Skeletal muscle tissue (tissue), 4 donors: Measurements from ENCODE around the gene FILIP1. TPM values are rescaled to one million over a fixed set of nuclear protein-coding genes. Genes with fewer than 3 reads are reported as not detected.

Source experiments
- H3K27ac ChIP-seq: one replicate; pipeline ENCODE4 v1.7.0; 2013; ENCODE audit warnings: mild to moderate bottlenecking, low read depth, low read length, inconsistent platforms
- H3K27me3 ChIP-seq, 3 donors: one replicate each; pipeline ENCODE4 v1.7.0; 2013; ENCODE audit warnings: low read length in 3 of 3; ENCODE audit not compliant: control insufficient read depth in 3 of 3, insufficient read depth in 3 of 3
- H3K36me3 ChIP-seq, 3 donors: one replicate each; pipeline ENCODE4 v1.7.0; 2013; ENCODE audit warnings: low read length in 3 of 3; ENCODE audit not compliant: control insufficient read depth in 3 of 3, insufficient read depth in 3 of 3
- H3K4me1 ChIP-seq, 3 donors: one replicate each; pipeline ENCODE4 v1.7.0; 2013; ENCODE audit warnings: low read length in 3 of 3, mild to moderate bottlenecking in 3 of 3; ENCODE audit not compliant: control insufficient read depth in 3 of 3, insufficient read depth in 3 of 3
- H3K4me3 ChIP-seq, 3 donors: one replicate each; pipeline ENCODE4 v1.7.0; 2013; ENCODE audit warnings: low read length in 3 of 3
- H3K9ac ChIP-seq, 3 donors: one replicate each; pipeline ENCODE4 v1.7.0; 2013; ENCODE audit warnings: low read length in 3 of 3, mild to moderate bottlenecking in 3 of 3, moderate library complexity in 2 of 3, low read depth in 1 of 3
- H3K9me3 ChIP-seq, 3 donors: one replicate each; pipeline ENCODE4 v1.7.0; 2013; ENCODE audit warnings: low read length in 3 of 3; ENCODE audit not compliant: control insufficient read depth in 3 of 3
- total RNA-seq: library from RNA; depleted of rRNA; stranded (reverse); fragments of >200 nt; gene quantifications from one replicate; pipeline ENCODE4 v1.2.3, GENCODE V29; 2014
- donor health status: Osteomylitis.

Gene FILIP1
- total RNA-seq, 1 donor from 2014 or later, result 19.3 TPM

DNA sequence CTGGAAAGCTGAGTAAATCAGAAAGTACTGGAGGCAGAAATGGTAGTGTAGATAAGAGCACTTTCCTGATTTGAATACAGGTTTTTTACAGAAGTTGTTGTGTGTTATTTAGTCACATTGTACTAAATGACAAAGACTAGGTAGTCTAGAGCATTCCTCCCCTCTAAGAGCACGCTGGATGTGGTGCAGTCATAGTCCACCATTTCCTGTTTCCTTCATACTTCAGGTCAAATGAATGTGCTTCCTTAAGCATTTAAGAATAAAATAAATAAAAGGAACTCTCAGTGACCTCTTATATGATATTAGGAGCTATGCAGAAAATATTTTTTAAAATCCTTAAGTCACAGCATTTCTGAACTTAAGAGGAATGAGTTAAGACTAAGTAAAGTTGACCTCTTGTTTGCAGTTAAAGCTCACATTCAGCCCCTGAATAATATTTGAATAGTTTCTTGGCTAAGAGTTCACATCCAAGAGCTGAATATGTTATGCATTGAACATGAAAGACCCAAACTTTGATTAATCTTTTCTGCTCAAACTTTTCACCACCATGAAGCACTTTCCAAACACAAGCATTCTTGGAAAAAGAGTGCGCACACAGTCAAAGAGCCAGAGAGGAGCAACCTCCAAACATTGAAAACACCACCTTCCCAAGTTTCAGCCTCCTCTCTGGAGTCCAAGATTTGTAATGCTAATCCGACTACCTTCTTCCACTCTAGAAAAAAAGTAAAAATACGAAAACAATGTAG lies 155.6 kb downstream of the FILIP1 start:
- H3K27me3 ChIP-seq, result no peaks in the 10 kb centered on the region
- H3K36me3 ChIP-seq, result peaks cover 0 to 15% (median 8%) of the 10 kb centered on the region in 3 donors
- no peak overlapping the region for H3K9ac ChIP-seq
- H3K9me3 ChIP-seq, result no peaks in the 10 kb centered on the region
- H3K4me1 ChIP-seq, result peaks cover 5 to 10% (median 7%) of the 10 kb centered on the region in 3 donors
- H3K4me3 ChIP-seq, result no peak overlapping the region
- H3K27ac ChIP-seq, result no peak overlapping the region

DNA sequence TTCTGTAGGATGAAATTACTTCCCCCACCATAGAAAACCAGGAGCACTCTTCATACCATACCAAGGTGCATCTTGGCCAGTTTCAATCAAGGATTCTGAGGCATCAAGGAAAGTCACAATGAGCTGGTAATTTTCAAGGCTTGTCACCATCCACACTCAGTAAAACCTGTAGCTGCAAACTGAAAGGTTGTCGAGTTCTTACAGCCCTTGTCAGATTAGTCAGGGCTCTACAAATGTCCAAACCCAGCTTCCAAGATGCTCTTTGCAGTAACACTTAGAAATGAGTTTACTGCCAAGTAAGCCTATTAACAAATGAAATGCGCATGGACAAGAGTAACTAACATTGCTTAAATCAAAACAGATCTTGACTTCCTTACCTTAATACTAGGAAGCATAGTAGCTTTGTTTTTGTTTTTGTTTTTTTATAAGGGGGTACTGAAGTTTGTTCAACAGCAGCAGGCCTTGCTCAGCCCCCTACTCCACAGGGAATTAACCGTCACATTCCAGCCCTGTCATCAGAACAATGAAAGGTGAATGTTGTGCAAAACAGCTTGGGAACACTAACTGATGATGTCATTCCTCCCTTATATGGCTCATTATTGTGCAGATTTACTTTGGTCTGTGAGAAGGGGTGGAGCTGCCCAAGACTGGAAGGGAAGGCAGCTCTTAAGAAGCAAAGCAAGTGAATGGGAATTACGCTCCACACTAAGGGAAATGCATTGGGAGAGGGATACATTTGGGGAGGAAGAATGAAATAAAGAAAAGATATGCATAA lies 159.1 kb downstream of the FILIP1 start:
- no peaks in the 10 kb centered on the region for H3K9me3 ChIP-seq
- no peak overlapping the region for H3K27ac ChIP-seq
- peaks cover 8 to 10% (median 9%) of the 10 kb centered on the region in 3 donors for H3K4me1 ChIP-seq
- H3K9ac ChIP-seq, result no peak overlapping the region
- H3K36me3 ChIP-seq, result peaks cover 0 to 7% (median 7%) of the 10 kb centered on the region in 3 donors
- H3K4me3 ChIP-seq, result no peak overlapping the region
- H3K27me3 ChIP-seq, result no peaks in the 10 kb centered on the region

DNA sequence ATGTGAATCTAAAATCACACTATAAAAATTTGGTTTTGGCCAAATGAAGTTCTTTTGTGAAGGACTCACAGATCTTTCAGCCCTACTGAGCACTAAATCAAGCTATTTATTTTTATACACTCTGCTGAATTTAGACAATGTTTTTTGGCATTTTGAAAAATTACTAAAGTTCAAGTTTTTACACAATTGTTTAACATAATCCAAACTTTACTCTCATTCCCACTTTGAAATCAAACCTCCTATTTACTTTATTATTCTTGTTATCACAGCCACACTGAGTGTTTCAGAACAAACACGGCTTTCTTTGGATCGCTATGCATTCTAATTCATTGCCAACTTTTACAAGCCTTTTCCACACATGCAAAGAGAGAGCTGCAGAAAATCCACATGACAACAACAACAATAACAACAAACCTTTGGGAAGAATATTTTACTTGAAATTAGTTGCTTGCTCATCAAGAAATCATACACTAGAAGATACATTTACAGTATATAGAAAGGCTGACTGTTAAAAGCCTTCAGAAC lies 159.9 kb downstream of the FILIP1 start:
- Histone ChIP-seq H3K4me1 (peaks cover 8 to 10% (median 9%) of the 10 kb centered on the region in 3 donors), H3K9me3 (no peaks in the 10 kb centered on the region), H3K9ac (no peak overlapping the region), H3K27me3 (no peaks in the 10 kb centered on the region), H3K36me3 (peaks cover 0 to 7% (median 7%) of the 10 kb centered on the region in 3 donors), H3K4me3 (no peak overlapping the region), H3K27ac (no peak overlapping the region)

DNA sequence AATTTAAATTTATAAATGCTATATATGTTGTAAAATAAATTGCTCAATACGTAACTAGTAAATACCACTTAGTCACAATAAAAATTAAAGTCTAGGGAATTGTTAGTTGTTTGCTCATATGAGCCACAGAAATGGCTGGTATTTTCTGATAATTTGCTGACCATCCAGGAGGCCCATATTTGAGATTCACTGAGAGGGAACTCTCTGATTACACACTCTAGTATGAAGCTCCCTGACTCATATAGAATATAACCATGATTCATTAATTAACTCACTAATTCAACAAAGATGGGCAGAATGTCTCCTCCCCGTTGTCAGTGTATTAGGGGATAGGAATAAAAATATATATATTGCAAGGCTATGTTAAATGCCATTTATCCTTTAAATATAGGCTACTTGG lies 162.4 kb downstream of the FILIP1 start:
- Histone ChIP-seq H3K9ac (no peak overlapping the region), H3K4me3 (no peak overlapping the region), H3K4me1 (peaks cover 8 to 10% (median 9%) of the 10 kb centered on the region in 3 donors), H3K9me3 (no peaks in the 10 kb centered on the region), H3K27ac (no peak overlapping the region), H3K36me3 (peaks cover 0 to 3% (median 0%) of the 10 kb centered on the region in 3 donors), H3K27me3 (no peaks in the 10 kb centered on the region)

DNA sequence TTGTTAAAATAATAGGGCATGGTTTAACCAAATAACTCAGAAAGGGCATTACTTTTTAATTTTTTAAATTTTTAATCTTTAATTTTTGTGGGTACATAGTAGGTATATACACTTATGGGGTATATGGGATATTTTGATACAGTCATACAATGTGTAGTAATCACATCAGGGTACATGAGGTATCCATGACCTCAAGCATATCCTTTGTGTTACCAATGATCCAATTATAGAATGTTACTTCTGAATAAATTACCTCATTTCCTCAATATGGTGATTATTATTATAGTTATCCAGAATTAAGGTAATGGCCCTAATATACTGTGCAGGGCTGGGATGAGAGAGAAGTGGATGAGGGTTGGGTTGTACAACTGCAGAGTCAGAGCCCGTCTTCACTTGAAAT lies 163.9 kb downstream of the FILIP1 start:
- Histone ChIP-seq H3K9me3 (no peaks in the 10 kb centered on the region), H3K27me3 (no peaks in the 10 kb centered on the region), H3K36me3 (peaks cover 0 to 3% (median 0%) of the 10 kb centered on the region in 3 donors), H3K27ac (no peak overlapping the region), H3K4me1 (peaks cover 3 to 8% (median 4%) of the 10 kb centered on the region in 3 donors), H3K9ac (no peak overlapping the region), H3K4me3 (no peak overlapping the region)

DNA sequence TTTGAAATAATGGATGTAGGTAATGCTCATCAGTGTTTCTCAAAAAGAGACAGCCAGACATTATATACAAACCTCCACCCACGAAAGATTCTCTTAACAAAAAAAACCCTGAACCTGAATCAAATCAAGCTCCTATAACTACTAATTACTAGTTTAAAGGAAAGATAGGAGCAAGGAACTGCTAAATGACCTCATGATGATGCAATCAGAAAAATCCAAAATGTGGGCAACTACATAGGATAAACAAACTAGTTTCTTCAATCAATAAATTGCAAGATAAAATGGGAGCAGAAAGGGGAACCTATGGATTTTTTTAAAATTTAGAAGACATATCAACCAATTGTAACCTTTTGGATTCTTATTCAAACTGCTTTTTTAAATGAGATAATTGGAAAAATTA lies 165.8 kb downstream of the FILIP1 start:
- no peak overlapping the region for H3K9ac ChIP-seq
- no peaks in the 10 kb centered on the region for H3K27me3 ChIP-seq
- H3K36me3 ChIP-seq, result peaks cover 0 to 3% (median 2%) of the 10 kb centered on the region in 3 donors
- no peak overlapping the region for H3K4me3 ChIP-seq
- H3K9me3 ChIP-seq, result no peaks in the 10 kb centered on the region
- H3K4me1 ChIP-seq, result peaks cover 0 to 3% (median 2%) of the 10 kb centered on the region in 3 donors
- no peak overlapping the region for H3K27ac ChIP-seq

DNA sequence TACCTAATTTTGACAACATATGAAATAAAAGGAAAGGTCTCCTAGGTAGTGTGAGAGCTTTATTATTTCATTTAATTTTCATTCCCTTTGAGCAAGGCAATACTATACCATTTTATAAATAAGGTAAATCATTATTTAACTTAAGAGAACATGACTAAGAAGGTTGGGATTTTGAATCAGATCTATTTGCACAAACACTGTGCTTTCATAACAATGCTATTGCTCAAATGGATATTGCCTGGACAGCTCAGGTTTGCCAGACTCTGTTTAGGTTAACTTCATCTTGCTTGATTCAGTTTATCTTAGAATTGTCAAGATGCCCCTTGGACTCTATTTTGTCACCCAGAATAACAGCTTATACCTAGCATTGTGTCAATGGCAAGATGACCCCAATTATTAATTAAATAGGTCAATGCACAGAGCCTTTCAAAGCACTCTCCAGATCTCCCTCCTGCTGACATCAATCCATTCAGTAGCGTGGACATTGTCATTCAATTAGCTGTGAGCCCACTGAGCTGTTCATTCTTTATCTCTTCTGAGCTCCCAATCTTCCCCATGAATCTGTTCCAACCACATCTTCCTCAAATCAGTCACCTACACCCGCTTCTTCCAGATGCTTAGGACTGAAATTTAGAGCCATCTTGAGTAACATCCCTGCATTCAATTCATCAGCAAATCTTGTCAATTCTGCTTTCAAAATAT lies 166.9 kb downstream of the FILIP1 start:
- no peak overlapping the region for H3K9ac ChIP-seq
- H3K4me1 ChIP-seq, result no peaks in the 10 kb centered on the region
- H3K27me3 ChIP-seq, result no peaks in the 10 kb centered on the region
- H3K36me3 ChIP-seq, result peaks cover 0 to 2% (median 0%) of the 10 kb centered on the region in 3 donors
- H3K4me3 ChIP-seq, result no peak overlapping the region
- H3K27ac ChIP-seq, result no peak overlapping the region
- H3K9me3 ChIP-seq, result no peaks in the 10 kb centered on the region

DNA sequence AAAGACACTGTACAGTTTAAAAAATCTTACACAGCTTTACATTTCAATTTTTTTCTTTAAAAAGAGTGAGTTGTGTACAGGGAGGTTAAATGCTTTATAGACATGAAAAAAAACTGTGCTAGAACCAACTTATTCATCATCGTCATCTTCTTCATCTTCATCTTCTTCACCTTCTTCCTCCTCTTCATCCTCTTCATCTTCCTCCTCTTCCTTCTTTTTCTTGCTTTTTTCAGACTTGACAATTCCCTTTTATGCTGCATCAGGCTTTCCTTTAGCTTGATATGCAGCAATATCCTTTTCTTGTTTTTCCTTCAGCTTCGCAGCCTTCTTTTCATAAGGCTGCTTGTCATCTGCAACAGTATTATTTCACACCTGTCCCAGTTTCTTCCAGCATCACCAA lies 174.7 kb downstream of the FILIP1 start:
- Histone ChIP-seq H3K4me1 (no peaks in the 10 kb centered on the region), H3K9me3 (no peaks in the 10 kb centered on the region), H3K27me3 (no peaks in the 10 kb centered on the region), H3K27ac (no peak overlapping the region), H3K4me3 (no peak overlapping the region), H3K9ac (no peak overlapping the region), H3K36me3 (peaks cover under 1 to 6% (median 2%) of the 10 kb centered on the region in 3 donors)

DNA sequence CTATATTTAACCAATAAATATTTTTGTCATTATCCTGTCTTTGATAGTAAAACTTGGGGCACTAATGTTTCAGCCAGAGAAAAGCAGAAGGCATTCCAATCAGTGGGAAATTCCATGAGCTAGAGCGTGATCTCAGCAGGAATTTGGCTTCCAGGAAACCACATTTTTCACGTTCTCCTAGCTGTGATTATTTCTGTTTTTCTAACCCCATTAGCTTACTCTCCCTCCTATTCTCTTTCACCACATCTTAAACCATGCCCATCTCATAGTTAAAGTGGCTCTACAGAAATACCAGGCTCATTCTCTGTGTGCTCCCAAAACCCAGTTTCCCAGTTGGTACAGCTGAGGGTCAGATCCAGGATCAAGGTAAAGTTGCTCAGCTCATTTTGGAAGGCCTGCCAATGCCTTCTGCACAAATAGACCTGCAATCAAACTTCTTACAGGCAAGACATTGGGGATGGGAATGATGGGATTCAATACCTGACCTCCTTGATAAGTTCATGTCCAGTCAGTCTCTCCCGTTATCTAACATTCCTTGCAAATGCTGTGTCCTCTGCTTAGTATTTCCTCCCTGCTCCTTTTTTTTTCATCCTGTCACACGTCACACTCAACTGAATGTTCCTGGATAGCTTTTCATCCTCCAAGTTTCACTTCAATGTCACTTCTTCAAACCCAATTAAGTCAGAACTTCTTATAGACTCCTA lies 175.9 kb downstream of the FILIP1 start:
- Histone ChIP-seq H3K9me3 (no peaks in the 10 kb centered on the region), H3K36me3 (peaks cover 10 to 12% (median 10%) of the 10 kb centered on the region in 3 donors), H3K9ac (no peak overlapping the region), H3K4me3 (no peak overlapping the region), H3K27me3 (no peaks in the 10 kb centered on the region), H3K27ac (no peak overlapping the region), H3K4me1 (no peaks in the 10 kb centered on the region)
